Neural cell (in vitro differentiated cells): ENCODE results near the gene ITGA4. TPM values are rescaled to one million over a fixed set of nuclear protein-coding genes. Genes with fewer than 3 reads are reported as not detected.

Experiments
- H2AFZ ChIP-seq: fragments of 200-600, 300-800 bp; sonication (generic), shearing (Covaris generic); 2 replicates; pipeline ENCODE4 v1.6.0; 2014; ENCODE audit warnings: low read depth, mild to moderate bottlenecking, antibody characterized with exemption, low read length, moderate library complexity
- H3F3A ChIP-seq: fragments of 200-600 bp; shearing (Covaris generic); 2 replicates; pipeline ENCODE4 v1.6.1; 2016; ENCODE audit warnings: mild to moderate bottlenecking, moderate library complexity, mixed read lengths, antibody characterized with exemption, low read length; ENCODE audit not compliant: insufficient read depth, poor library complexity, severe bottlenecking
- H3K27ac ChIP-seq: fragments of 200-600, 300-800 bp; sonication (generic), shearing (Covaris generic); 2 replicates; pipeline ENCODE4 v1.5.1; 2014; ENCODE audit warnings: mild to moderate bottlenecking, low read length, moderate library complexity
- H3K27me3 ChIP-seq: fragments of 300-800, 200-600 bp; sonication (generic), shearing (Covaris generic); 2 replicates; pipeline ENCODE4 v1.6.0; 2014; ENCODE audit warnings: mild to moderate bottlenecking, low read depth, low read length, moderate library complexity; ENCODE audit not compliant: insufficient read depth
- H3K36me3 ChIP-seq: fragments of 300-800, 200-600 bp; sonication (generic), shearing (Covaris generic); 2 replicates; pipeline ENCODE4 v1.5.1; 2014; ENCODE audit warnings: mild to moderate bottlenecking, antibody characterized with exemption, low read length, moderate library complexity; ENCODE audit not compliant: insufficient read depth
- H3K4me2 ChIP-seq: fragments of 300-800, 200-600 bp; sonication (generic), shearing (Covaris generic); 2 replicates; pipeline ENCODE4 v1.6.0; 2014; ENCODE audit warnings: mild to moderate bottlenecking, low read length
- H3K4me3 ChIP-seq: fragments of 300-800, 200-600 bp; sonication (generic), shearing (Covaris generic); 2 replicates; pipeline ENCODE4 v1.5.1; 2014; ENCODE audit warnings: mild to moderate bottlenecking, low read length, moderate library complexity
- H3K79me2 ChIP-seq: fragments of 200-600 bp; shearing (Covaris generic); replicated peaks from 2 replicates; pipeline ENCODE4 v1.6.0; 2014; ENCODE audit warnings: mild to moderate bottlenecking, low read length, moderate library complexity; ENCODE audit not compliant: insufficient read depth
- H3K9ac ChIP-seq: fragments of 300-800, 200-600 bp; sonication (generic), shearing (Covaris generic); 2 replicates; pipeline ENCODE4 v1.6.1; 2016; ENCODE audit warnings: mild to moderate bottlenecking, low read length, mixed read lengths
- H3K9me2 ChIP-seq: fragments of 200-600 bp; shearing (Covaris generic); 2 replicates; pipeline ENCODE4 v1.6.1; 2016; ENCODE audit warnings: mild to moderate bottlenecking, low read length, mixed read lengths; ENCODE audit not compliant: insufficient read depth
- H3K9me3 ChIP-seq: fragments of 200-600, 300-800 bp; sonication (generic), shearing (Covaris generic); 2 replicates; pipeline ENCODE4 v1.6.1; 2016; ENCODE audit warnings: mild to moderate bottlenecking, mixed run types, low read length, moderate library complexity, mixed read lengths
- H4K20me1 ChIP-seq: fragments of 200-600 bp; shearing (Covaris generic); 2 replicates; pipeline ENCODE4 v1.6.1; 2016; ENCODE audit warnings: mild to moderate bottlenecking, mixed run types; ENCODE audit not compliant: insufficient read depth
- EP300 ChIP-seq: fragments of 450-650 bp; conservative IDR thresholded peaks from 2 replicates; pipeline ENCODE4 v1.6.1; 2014; ENCODE audit warnings: antibody characterized with exemption, mild to moderate bottlenecking, moderate library complexity; ENCODE audit not compliant: poor library complexity, severe bottlenecking
- EZH2 ChIP-seq: fragments of 200-600, 300-800 bp; shearing (Covaris generic), sonication (generic); IDR thresholded peaks from 2 replicates; pipeline ENCODE4 v1.6.1; 2014; ENCODE audit warnings: antibody characterized with exemption, low read length, borderline replicate concordance, mild to moderate bottlenecking; ENCODE audit not compliant: insufficient read depth, poor library complexity, severe bottlenecking
- MXI1 ChIP-seq: fragments of 450-650 bp; conservative IDR thresholded peaks from 2 replicates; pipeline ENCODE4 v1.6.1; 2014; ENCODE audit warnings: antibody characterized with exemption, mild to moderate bottlenecking; ENCODE audit not compliant: poor library complexity, severe bottlenecking
- POLR2AphosphoS5 ChIP-seq: IDR thresholded peaks from 2 replicates; pipeline ENCODE4 v1.6.1; 2012
- RAD21 ChIP-seq: fragments of 450-650 bp; conservative IDR thresholded peaks from 2 replicates; pipeline ENCODE4 v1.6.1; 2014; ENCODE audit warnings: antibody characterized with exemption, mild to moderate bottlenecking, moderate library complexity
- SMC3 ChIP-seq: fragments of 450-650 bp; conservative IDR thresholded peaks from 2 replicates; pipeline ENCODE4 v1.6.1; 2014; ENCODE audit warnings: antibody characterized with exemption, mild to moderate bottlenecking, moderate library complexity; ENCODE audit not compliant: poor library complexity
- TAF1 ChIP-seq: IDR thresholded peaks from 2 replicates; pipeline ENCODE4 v1.6.1; 2012; ENCODE audit warnings: low read depth
- polyA plus RNA-seq: library from polyadenylated mRNA; depleted of rRNA; stranded (reverse); fragments of >200 nt; gene quantifications from 2 replicates; pipeline ENCODE4 v1.2.3, GENCODE V29; 2014
- TF ChIP-seq, protein P1 (sequence below): IDR thresholded peaks from 2 replicates; pipeline ENCODE4 v1.6.1; 2012; ENCODE audit warnings: borderline replicate concordance
- TF ChIP-seq, protein P2 (sequence below): fragments of 450-650 bp; IDR thresholded peaks from 2 replicates; pipeline ENCODE4 v1.5.1; 2014; ENCODE audit warnings: antibody characterized with exemption, mild to moderate bottlenecking, moderate library complexity; ENCODE audit not compliant: poor library complexity, severe bottlenecking

The ITGA4 gene
- polyA plus RNA-seq, 1 donor from 2014 or later: 0.40 TPM

DNA sequence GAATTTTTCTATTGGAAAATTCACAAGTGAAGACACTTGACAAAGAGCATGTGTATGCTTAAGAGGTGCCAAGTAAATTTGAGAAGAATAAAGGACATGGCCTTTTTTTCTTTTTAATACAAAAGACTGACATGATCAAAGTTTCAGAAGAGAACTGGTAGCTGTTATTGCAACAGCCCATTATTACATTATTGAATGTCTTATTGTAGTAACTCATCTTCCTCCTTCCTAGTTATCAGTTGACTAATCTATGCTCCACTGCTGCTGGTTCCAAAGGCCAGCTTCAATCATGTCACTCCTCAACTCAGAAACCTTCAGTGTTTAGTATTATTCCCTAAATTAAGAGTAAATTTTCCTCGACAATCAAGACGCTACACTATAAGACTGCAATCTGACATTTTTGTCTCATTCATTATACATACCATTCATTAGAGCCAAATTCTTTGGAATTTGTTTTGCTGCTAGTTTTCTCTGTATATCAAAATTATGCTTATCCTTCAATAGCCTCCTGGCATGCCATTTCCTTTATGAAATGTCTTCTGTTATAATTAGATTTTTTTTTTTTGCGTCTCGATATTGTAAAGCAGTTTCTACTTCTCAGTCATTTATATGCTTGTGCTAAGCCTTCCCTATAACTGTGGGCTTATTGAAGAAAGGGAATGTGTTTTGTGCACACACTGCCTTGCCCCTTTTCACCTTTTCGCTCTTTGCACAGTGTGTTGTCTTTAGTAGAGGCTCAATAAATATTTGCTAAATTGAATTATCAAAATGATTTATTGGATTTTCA lies 27.9 kb downstream of the ITGA4 start:
- Histone ChIP-seq H3K9ac (no peak overlapping the region), H3K27ac (no peak overlapping the region), H3K27me3 (no peaks in the 10 kb centered on the region), H2AFZ (no peak overlapping the region), H3K9me3 (no peaks in the 10 kb centered on the region), H3K9me2 (no peaks in the 10 kb centered on the region), H3F3A (no peaks in the 10 kb centered on the region), H3K79me2 (no peaks in the 10 kb centered on the region), H3K36me3 (no peaks in the 10 kb centered on the region), H3K4me2 (no peak overlapping the region), H4K20me1 (no peaks in the 10 kb centered on the region), H3K4me3 (no peak overlapping the region)
- TF ChIP-seq EP300: no peak
- no peak for TF ChIP-seq TAF1
- TF ChIP-seq, protein P1, sequence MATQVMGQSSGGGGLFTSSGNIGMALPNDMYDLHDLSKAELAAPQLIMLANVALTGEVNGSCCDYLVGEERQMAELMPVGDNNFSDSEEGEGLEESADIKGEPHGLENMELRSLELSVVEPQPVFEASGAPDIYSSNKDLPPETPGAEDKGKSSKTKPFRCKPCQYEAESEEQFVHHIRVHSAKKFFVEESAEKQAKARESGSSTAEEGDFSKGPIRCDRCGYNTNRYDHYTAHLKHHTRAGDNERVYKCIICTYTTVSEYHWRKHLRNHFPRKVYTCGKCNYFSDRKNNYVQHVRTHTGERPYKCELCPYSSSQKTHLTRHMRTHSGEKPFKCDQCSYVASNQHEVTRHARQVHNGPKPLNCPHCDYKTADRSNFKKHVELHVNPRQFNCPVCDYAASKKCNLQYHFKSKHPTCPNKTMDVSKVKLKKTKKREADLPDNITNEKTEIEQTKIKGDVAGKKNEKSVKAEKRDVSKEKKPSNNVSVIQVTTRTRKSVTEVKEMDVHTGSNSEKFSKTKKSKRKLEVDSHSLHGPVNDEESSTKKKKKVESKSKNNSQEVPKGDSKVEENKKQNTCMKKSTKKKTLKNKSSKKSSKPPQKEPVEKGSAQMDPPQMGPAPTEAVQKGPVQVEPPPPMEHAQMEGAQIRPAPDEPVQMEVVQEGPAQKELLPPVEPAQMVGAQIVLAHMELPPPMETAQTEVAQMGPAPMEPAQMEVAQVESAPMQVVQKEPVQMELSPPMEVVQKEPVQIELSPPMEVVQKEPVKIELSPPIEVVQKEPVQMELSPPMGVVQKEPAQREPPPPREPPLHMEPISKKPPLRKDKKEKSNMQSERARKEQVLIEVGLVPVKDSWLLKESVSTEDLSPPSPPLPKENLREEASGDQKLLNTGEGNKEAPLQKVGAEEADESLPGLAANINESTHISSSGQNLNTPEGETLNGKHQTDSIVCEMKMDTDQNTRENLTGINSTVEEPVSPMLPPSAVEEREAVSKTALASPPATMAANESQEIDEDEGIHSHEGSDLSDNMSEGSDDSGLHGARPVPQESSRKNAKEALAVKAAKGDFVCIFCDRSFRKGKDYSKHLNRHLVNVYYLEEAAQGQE: no peak
- no peak for TF ChIP-seq MXI1
- no peak for TF ChIP-seq SMC3
- TF ChIP-seq POLR2AphosphoS5: no peak
- no peak for TF ChIP-seq EZH2
- TF ChIP-seq RAD21: no peak
- TF ChIP-seq, protein P2, sequence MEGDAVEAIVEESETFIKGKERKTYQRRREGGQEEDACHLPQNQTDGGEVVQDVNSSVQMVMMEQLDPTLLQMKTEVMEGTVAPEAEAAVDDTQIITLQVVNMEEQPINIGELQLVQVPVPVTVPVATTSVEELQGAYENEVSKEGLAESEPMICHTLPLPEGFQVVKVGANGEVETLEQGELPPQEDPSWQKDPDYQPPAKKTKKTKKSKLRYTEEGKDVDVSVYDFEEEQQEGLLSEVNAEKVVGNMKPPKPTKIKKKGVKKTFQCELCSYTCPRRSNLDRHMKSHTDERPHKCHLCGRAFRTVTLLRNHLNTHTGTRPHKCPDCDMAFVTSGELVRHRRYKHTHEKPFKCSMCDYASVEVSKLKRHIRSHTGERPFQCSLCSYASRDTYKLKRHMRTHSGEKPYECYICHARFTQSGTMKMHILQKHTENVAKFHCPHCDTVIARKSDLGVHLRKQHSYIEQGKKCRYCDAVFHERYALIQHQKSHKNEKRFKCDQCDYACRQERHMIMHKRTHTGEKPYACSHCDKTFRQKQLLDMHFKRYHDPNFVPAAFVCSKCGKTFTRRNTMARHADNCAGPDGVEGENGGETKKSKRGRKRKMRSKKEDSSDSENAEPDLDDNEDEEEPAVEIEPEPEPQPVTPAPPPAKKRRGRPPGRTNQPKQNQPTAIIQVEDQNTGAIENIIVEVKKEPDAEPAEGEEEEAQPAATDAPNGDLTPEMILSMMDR: no peak

DNA sequence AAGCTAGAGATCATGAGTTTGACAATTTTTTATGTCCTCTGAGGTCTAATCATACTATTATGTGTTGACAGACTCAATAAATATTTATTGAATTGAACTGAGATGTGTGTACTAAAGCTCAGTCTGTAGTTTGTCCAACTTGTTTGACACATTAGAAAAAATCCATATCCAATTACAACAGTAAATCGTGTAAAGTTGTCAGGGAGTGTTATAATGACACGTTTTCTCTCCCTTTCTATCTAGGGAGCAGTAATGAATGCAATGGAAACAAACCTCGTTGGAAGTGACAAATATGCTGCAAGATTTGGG lies 28.4 kb downstream of the ITGA4 start:
- Histone ChIP-seq H4K20me1 (no peaks in the 10 kb centered on the region), H3F3A (no peaks in the 10 kb centered on the region), H2AFZ (no peak overlapping the region), H3K4me3 (no peak overlapping the region), H3K9me2 (no peaks in the 10 kb centered on the region), H3K27ac (no peak overlapping the region), H3K36me3 (no peaks in the 10 kb centered on the region), H3K9ac (no peak overlapping the region), H3K27me3 (no peaks in the 10 kb centered on the region), H3K9me3 (no peaks in the 10 kb centered on the region), H3K4me2 (no peak overlapping the region), H3K79me2 (no peaks in the 10 kb centered on the region)
- TF ChIP-seq, protein P1: no peak
- TF ChIP-seq RAD21 (no peak), EZH2 (no peak)
